ENCODE measurements around the gene ZDHHC24. TPM values are rescaled to one million over a fixed set of nuclear protein-coding genes. Genes with fewer than 3 reads are reported as not detected.

ZDHHC24 gene
- polyA plus RNA-seq, 1 donor from 2014 or later = 15.9 TPM

- Histone ChIP-seq H4K20me1 (ENCODE audit: insufficient read depth) (no peaks in the 10 kb centered on the region), H3K9ac (ENCODE audit: low read length) (no peak overlapping the region), H3K9me2 (ENCODE audit: insufficient read depth, low read length) (no peaks in the 10 kb centered on the region), H3K4me3 (ENCODE audit: low read length) (no peak overlapping the region), H3K4me2 (ENCODE audit: low read length) (no peak overlapping the region), H3K27ac (ENCODE audit: low read length) (no peak overlapping the region), H3F3A (ENCODE audit: insufficient read depth, low read length, poor library complexity, severe bottlenecking) (no peaks in the 10 kb centered on the region), H3K36me3 (ENCODE audit: insufficient read depth, low read length) (no peaks in the 10 kb centered on the region), H3K9me3 (ENCODE audit: low read length) (no peaks in the 10 kb centered on the region), H3K79me2 (replicated peaks; ENCODE audit: insufficient read depth, low read length) (no peaks in the 10 kb centered on the region), H2AFZ (ENCODE audit: low read depth, low read length) (no peak overlapping the region), H3K27me3 (ENCODE audit: insufficient read depth, low read depth, low read length) (no peaks in the 10 kb centered on the region)
- no peak for TF ChIP-seq CTCF (IDR thresholded peaks at IDR 0.05; ENCODE audit: poor library complexity, severe bottlenecking)
- TF ChIP-seq TAF1 (IDR thresholded peaks at IDR 0.05; ENCODE audit: low read depth) = no peak
- no peak for TF ChIP-seq RAD21 (conservative IDR thresholded peaks at IDR 0.05)
- TF ChIP-seq MXI1 (conservative IDR thresholded peaks at IDR 0.05; ENCODE audit: poor library complexity, severe bottlenecking) = no peak
- TF ChIP-seq REST (IDR thresholded peaks at IDR 0.05; ENCODE audit: borderline replicate concordance) = no peak
- no peak for TF ChIP-seq EZH2 (IDR thresholded peaks at IDR 0.05; ENCODE audit: borderline replicate concordance, insufficient read depth, low read length, poor library complexity, severe bottlenecking)
- TF ChIP-seq SMC3 (conservative IDR thresholded peaks at IDR 0.05; ENCODE audit: poor library complexity) = no peak
- no peak for TF ChIP-seq POLR2AphosphoS5 (IDR thresholded peaks at IDR 0.05)
- no peak for TF ChIP-seq EP300 (conservative IDR thresholded peaks at IDR 0.05; ENCODE audit: poor library complexity, severe bottlenecking)
Measured at GRCh38 chr11:66497206-66497605, 48.6 kb downstream of the ZDHHC24 start.

GRCh38 chr11:66495401-66495854, 50.4 kb downstream of the ZDHHC24 start:
- H4K20me1 ChIP-seq (ENCODE audit: insufficient read depth) = no peaks in the 10 kb centered on the region
- H3K4me3 ChIP-seq (ENCODE audit: low read length) = no peak overlapping the region
- no peak for TF ChIP-seq EP300 (conservative IDR thresholded peaks at IDR 0.05; ENCODE audit: poor library complexity, severe bottlenecking)
- no peak for TF ChIP-seq REST (IDR thresholded peaks at IDR 0.05; ENCODE audit: borderline replicate concordance)
- TF ChIP-seq POLR2AphosphoS5 (IDR thresholded peaks at IDR 0.05) = no peak
- TF ChIP-seq CTCF (IDR thresholded peaks at IDR 0.05; ENCODE audit: poor library complexity, severe bottlenecking) = no peak
- TF ChIP-seq SMC3 (conservative IDR thresholded peaks at IDR 0.05; ENCODE audit: poor library complexity) = no peak
- no peak for TF ChIP-seq TAF1 (IDR thresholded peaks at IDR 0.05; ENCODE audit: low read depth)
- TF ChIP-seq MXI1 (conservative IDR thresholded peaks at IDR 0.05; ENCODE audit: poor library complexity, severe bottlenecking) = no peak
- no peak for TF ChIP-seq EZH2 (IDR thresholded peaks at IDR 0.05; ENCODE audit: borderline replicate concordance, insufficient read depth, low read length, poor library complexity, severe bottlenecking)
- TF ChIP-seq RAD21 (conservative IDR thresholded peaks at IDR 0.05) = no peak
- no peak overlapping the region for H3K4me2 ChIP-seq (ENCODE audit: low read length)
- H3K27me3 ChIP-seq (ENCODE audit: insufficient read depth, low read depth, low read length) = no peaks in the 10 kb centered on the region
- H3F3A ChIP-seq (ENCODE audit: insufficient read depth, low read length, poor library complexity, severe bottlenecking) = no peaks in the 10 kb centered on the region
- H2AFZ ChIP-seq (ENCODE audit: low read depth, low read length) = no peak overlapping the region
- H3K27ac ChIP-seq (ENCODE audit: low read length) = no peak overlapping the region
- H3K9me2 ChIP-seq (ENCODE audit: insufficient read depth, low read length) = no peaks in the 10 kb centered on the region
- no peaks in the 10 kb centered on the region for H3K36me3 ChIP-seq (ENCODE audit: insufficient read depth, low read length)
- no peak overlapping the region for H3K9ac ChIP-seq (ENCODE audit: low read length)
- no peaks in the 10 kb centered on the region for H3K9me3 ChIP-seq (ENCODE audit: low read length)
- no peaks in the 10 kb centered on the region for H3K79me2 ChIP-seq (replicated peaks; ENCODE audit: insufficient read depth, low read length)
